HG02588 (cell line): ENCODE measurements around the gene DHX30.
"Not testable (repeated sequence)": the region's sequence is repeated elsewhere in the genome, so short reads cannot be mapped to it uniquely, and the experiment has no call there.

Experiments
- ATAC-seq: cut with Tn5 transposase; IDR thresholded peaks from one replicate; pipeline ENCODE4 v1.9.1; 2021; ENCODE audit warnings: mild to moderate bottlenecking, moderate library complexity; ENCODE audit not compliant: unreplicated experiment

Gene DHX30

DNA sequence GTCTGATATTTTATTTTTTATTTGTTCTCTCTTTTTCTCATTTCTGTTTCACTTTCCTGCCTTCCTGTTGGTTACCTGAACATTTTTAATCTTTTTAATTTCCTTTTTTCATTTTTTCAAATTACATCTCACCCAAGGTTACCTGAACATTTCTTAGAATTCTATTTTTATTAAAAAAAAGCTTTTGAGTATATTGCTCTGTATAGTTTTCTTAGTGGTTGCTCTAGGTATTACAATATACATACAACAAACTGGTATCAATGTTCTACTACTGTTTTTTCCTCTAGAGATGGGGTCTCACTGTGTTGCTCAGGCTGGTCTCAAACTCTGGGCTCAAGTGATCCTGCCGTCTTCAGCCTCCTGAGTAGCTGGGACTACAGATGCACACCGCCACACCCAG lies 79.4 kb downstream of the DHX30 start:
- no peak for ATAC-seq

DNA sequence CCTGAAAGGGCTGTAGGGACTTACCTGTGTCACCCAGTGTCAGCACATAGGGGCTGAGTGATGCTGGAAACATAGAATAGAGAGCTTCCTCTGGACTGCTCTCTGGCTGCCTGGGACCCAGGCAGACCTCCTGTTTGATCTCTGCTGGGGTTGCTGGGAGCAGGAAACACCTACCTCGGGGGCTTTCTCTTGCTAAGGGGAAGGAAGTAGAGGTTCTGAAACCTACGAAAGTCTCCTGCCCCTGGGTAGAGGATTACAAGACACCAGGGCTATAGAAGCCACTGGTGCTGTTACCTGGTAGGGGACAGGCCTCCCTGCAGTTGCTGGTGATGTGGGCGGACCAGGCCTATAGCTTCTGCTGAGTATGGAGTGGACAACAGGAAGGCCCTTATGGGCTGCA lies 81.7 kb downstream of the DHX30 start:
- no peak for ATAC-seq

DNA sequence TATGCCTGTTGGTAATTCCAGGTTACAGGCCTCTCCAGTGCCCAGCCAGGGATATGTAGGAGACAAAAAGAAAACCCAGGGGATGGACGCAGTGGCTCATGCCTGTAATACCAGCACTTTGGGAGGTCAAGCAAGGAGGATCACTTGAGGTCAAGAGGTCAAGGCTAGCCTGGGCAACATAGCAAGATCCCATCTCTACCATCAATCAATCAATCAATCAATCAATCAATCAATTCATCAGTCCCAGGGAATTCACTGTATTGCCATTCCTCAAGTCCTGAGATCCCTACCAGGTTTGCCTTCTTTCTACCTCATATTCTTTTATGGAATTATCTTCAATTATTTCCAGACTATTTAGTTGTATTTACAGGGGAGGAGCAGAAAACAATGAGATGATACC lies 82.2 kb downstream of the DHX30 start:
- no peak for ATAC-seq

DNA sequence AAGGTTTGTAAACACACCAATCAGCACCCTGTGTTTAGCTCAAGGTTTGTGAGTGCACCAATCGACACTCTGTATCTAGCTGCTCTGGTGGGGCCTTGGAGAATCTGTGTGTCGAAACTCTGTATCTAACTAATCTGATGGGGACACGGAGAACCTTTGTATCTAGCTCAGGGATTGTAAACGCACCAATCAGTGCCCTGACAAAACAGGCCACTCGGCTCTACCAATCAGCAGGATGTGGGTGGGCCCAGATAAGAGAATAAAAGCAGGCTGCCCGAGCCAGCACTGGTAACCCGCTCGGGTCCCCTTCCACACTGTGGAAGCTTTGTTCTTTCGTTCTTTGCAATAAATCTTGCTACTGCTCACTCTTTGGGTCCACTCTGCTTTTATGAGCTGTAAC lies 85.1 kb downstream of the DHX30 start:
- not testable (repeated sequence) for ATAC-seq

DNA sequence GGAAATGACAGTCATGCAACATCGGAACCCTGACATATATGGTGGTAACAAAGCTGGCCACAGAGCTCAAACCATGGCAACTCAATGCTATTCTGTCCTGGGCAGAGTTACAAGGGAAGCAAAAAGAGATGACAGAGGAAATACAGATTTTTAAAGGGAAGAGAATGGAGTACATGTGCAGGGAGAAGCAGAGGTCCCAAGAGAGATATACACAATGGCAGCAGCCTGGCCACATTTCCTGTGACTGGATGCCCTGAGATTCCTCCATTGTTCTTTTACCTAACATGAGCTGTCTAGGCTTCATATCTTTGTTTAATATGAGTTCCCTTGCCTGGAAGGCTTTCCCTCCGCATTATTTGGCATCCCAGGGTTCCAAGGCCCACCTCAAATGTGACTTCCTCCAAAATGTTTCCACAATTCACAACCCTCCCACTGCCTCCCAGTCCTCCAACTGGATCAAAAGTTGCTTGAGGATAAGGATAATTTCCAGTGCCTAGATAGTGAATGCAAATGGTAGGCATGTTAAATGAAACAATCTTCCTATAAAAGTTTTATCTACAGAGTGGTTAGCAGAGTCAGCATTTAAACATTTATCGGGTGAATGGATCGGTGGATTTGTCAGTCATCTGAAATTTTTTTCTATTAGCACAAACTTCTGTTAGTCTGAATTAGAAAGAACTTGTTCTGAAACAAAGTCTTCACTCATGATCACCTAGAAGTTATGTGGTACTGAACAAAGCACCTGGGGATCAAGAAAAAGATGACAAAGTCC lies 86.2 kb downstream of the DHX30 start:
- no peak for ATAC-seq

DNA sequence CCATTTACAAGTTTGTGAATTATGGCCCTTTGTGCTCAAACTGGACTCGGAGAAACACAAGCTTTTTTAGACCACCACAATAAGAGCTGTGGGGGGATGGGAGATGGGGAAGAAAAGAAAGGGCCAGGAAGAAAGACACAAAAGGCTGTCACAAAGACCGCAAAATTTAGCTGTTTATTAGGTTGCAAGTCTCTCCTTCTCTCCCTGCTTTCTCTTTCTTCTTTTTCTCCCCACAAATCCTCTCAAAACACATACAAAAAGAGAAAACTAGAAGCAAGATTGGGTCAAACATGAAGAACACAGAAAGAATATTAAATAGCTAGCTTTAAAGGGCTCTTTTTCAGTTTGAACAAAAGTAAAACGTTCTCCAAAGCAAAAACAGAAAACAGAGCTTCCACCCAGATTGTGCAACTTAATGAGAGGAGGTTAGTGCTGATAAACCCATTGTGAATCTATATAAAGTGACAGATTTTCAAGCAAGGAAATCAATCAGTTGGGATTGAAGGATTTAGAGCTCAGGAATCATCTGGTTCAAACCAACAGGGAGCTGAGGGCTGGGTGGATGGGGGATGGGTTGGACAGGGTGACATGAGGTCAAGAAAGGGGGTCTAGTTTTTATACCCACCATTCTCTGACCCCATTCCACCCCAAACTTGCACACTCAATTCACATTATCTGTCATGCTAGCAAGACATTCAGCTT lies 87.3 kb downstream of the DHX30 start:
- ATAC-seq = no peak

DNA sequence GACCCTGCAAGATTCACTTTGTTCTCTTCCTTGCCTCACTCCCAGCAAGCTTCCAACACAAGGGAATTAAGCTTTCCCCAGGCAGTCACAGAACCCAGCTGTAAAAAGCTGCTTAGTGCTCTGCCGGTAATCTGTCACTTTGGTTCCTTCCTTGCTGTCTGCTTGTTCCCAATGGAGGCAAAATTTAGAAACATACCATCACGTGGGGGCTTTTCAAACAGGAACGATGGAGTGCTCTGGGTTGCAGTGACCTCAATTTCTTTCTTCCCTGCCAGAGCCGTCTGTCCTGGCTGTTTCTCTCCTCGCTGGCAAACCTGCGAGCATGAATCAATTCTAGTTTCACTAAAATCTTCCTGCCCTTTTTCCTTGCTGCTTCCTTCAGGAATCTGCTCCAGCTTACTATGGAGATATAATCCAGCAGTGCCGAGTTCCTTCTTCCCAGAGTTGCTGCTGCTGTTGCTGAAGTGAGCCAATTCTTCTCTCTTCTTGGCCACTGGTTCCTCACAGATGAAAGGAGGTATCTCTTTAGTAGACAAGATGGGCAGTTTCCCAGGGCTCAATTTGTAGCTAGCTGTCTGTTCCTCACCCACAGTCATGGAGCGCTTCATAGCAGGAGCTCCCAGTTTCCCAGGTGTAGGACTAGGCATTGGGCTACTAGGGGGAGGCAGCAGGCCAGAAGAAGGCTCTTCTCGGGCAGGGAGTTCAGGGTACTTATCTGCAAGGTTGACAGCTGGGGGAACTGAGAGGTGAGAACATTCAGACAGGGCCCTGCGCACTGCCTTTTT lies 88.1 kb downstream of the DHX30 start:
- ATAC-seq = no peak

DNA sequence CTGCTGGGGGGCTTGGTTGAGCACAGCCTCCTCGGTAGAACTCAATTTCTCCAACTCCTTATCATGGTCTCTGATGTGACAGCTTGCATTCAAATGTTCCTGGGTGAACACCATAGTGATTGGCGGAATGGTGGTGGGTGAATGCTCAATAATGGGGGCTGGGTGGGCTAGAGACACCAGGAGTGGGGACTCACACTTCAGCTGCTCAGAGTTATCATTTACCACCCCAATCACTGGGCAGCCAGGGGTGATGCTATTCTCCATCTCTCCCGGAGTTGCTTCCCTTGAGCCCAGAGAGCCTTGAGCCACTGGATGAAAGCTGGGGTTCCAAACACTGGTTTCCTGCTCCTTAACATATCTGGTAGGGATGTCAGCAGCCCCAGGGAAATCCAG lies 88.7 kb downstream of the DHX30 start:
- ATAC-seq = no peak

DNA sequence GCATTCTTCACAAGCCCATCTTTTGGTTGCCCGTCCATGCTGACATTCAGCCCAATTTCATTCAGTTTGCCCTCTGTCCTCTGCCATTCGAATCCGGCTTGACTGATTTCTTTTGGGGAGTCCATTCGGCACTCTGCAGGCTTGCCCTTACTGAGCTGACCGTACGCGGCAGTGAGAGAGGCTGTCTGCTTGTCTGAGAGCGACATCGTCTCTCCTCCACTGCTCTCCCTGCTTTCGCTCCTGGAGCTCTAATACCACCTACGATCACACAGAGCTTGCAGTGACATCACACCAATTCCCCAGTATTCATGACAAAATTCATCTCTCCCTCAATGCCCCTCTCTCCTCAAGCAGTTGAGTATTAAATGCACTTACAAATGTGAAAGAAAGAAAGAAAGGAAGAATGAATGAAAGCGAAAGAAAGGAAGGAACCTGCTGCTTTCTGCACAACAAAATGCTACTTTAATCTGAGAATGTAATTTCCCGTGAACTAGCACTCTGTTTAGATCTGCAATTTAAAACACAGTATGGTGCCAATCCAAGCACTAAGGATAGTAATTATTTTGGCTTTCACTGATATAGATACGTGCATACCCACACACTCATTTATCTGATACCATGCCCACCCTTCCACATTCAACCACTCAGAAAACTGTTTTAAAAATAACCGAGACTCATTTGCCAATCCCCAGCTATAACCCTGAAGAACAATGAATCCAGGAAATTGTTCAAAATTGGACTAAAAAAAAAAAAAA lies 89.5 kb downstream of the DHX30 start:
- ATAC-seq = no peak

DNA sequence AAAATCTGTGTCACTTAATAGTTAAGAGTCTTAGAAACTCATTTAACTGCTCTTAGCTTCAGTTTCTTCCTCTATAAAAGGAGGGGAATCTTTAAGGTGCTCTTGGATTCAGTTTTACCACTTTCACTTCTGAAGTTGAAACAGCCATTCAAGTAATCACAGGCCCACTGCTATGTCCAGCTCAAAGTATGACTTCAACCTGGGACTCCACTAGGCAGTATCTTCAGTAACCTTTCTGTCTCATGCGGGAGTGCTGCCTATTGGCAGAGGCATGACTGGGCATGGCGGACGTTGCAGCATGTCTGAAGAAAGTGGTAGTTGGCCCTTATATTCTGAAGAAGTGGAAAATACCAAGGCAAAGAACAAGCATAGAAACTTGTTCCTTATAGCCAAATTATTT lies 92.3 kb downstream of the DHX30 start:
- no peak for ATAC-seq

DNA sequence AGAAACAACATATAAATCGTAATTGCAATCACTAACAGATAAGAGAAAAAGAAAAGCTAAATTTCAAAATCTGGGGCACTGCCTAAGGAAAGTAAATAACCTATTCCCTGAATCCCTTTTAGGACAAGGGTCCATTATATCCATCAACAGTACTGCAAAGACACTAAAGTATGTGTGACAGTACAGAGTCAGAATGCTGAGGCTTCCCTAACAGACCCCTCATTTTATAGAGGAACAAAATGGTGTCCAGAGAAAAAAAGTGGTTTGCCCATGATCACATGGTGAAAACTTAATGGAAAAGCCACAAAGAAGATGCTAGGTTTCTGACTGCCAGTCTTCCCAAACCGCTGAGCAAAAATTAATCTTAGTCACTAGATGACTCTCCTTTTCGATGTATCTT lies 93.8 kb downstream of the DHX30 start:
- ATAC-seq = no peak

DNA sequence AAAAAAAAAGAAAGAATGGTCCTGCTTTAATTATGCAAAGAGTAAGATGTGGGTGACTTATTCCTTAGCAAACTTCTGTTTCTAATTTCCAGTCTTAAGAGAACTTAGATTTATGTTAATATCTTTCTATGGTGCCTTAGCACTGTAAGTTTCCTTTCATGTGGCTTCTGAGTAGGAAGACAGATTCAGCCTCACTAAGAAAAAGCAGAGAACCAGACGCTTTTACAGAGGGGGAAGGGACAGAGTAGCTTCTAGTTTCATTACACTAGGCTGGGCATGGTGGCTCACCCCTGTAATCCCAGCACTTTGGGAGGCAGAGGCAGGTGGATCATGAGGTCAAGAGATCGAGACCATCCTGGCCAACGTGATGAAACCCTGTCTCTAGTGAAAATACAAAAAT lies 95.0 kb downstream of the DHX30 start:
- no peak for ATAC-seq

DNA sequence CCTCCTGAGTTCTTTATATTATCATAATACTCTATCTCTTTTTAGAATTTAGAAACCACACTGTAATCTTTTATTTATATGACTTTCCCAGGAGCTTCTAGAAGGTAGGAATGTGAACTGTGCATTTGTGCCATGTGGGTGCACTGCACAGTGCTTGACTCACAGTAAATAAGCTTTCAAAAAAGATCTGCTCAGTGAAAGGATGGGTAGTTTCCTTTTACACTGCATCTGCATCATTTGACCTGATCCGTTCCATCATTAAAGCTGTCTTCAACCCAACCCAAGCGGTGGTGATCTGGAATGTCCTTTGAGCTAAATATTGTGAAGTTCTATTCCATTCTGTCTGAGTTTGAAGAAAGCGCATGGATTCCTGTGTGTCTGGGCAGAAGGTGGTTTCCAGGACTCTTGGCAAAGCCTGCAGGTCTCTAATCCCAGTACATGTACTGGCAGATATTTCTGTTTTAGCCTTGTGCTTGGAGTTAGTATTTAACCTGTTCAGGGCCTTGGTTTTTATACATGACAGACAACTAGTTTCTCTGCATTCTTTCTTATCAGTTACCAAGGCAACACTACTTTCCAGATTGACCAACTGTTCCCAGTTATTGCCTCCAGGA lies 96.7 kb downstream of the DHX30 start:
- no peak for ATAC-seq
